ENCODE results near the gene ADAMTSL1.

Gene ADAMTSL1

DNA sequence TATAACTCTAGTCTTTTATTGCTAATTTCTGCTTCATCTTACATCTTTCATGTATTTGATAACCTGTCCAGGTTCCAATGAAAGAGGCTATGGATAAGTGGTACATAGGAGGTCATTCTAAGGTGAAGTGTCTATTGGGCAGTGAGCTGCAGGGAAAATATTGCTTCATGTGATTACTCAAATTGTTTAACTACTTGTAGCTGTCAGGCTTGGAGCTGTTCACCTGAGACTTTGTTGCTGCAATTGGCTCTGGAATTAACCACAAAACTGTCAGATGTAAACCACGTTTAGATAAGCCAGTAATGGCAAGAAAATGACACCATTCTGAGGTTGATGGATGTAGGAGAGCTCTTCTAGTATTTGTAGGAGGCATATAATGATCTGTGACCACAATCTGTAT lies 26.0 kb downstream of the ADAMTSL1 start (continued):
- TF ChIP-seq SP3 (tag by site-specific recombination; IDR thresholded peaks at IDR 0.05), result no peak
- TF ChIP-seq, protein P1, sequence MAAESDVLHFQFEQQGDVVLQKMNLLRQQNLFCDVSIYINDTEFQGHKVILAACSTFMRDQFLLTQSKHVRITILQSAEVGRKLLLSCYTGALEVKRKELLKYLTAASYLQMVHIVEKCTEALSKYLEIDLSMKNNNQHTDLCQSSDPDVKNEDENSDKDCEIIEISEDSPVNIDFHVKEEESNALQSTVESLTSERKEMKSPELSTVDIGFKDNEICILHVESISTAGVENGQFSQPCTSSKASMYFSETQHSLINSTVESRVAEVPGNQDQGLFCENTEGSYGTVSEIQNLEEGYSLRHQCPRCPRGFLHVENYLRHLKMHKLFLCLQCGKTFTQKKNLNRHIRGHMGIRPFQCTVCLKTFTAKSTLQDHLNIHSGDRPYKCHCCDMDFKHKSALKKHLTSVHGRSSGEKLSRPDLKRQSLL (tag by site-specific recombination; IDR thresholded peaks at IDR 0.05), result peak; percentile 73
- TF ChIP-seq OSR2 (tag by site-specific recombination; IDR thresholded peaks at IDR 0.05), result peak; percentile 70; the same call in 1 of the 2 replicates
- TF ChIP-seq ZNF514 (tag by site-specific recombination; IDR thresholded peaks at IDR 0.05), result no peak

DNA sequence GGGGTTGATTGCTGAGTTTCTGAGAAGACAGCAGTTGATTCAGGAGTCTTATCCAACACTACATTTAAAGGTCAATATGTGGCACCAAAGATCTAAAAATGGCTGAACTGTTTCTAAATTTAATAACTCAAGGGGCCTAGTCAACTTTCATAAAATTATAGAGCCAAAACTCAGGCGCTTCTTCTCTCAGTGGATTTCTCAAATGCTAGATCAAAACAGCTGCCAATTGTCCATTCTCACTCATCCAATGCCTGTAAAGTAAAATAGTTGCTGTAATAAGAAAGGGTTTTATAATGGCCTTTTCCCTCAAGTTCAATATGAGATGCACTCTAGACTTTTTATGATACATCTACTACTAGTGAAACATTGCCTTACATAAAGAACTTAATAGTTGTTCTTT lies 26.5 kb downstream of the ADAMTSL1 start:
- TF ChIP-seq ZNF830 (tag by site-specific recombination; IDR thresholded peaks at IDR 0.05; ENCODE audit: low read depth) (no peak), MZF1 (tag by site-specific recombination; IDR thresholded peaks at IDR 0.05; ENCODE audit: borderline replicate concordance) (no peak), ZNF610 (tag by site-specific recombination; IDR thresholded peaks at IDR 0.05; ENCODE audit: borderline replicate concordance) (no peak), ZNF423 (tag by site-specific recombination; IDR thresholded peaks at IDR 0.05) (no peak), ZNF707 (tag by site-specific recombination; IDR thresholded peaks at IDR 0.05) (no peak), HOXC10 (CRISPR knock-in tag; IDR thresholded peaks at IDR 0.05) (no peak), ZNF560 (tag by site-specific recombination; IDR thresholded peaks at IDR 0.05; ENCODE audit: borderline replicate concordance) (no peak), ZNF501 (tag by site-specific recombination; IDR thresholded peaks at IDR 0.05) (no peak)
- TF ChIP-seq, protein P2, sequence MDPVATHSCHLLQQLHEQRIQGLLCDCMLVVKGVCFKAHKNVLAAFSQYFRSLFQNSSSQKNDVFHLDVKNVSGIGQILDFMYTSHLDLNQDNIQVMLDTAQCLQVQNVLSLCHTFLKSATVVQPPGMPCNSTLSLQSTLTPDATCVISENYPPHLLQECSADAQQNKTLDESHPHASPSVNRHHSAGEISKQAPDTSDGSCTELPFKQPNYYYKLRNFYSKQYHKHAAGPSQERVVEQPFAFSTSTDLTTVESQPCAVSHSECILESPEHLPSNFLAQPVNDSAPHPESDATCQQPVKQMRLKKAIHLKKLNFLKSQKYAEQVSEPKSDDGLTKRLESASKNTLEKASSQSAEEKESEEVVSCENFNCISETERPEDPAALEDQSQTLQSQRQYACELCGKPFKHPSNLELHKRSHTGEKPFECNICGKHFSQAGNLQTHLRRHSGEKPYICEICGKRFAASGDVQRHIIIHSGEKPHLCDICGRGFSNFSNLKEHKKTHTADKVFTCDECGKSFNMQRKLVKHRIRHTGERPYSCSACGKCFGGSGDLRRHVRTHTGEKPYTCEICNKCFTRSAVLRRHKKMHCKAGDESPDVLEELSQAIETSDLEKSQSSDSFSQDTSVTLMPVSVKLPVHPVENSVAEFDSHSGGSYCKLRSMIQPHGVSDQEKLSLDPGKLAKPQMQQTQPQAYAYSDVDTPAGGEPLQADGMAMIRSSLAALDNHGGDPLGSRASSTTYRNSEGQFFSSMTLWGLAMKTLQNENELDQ (tag by site-specific recombination; IDR thresholded peaks at IDR 0.05; ENCODE audit: low read depth), result no peak
- TF ChIP-seq, protein P3, sequence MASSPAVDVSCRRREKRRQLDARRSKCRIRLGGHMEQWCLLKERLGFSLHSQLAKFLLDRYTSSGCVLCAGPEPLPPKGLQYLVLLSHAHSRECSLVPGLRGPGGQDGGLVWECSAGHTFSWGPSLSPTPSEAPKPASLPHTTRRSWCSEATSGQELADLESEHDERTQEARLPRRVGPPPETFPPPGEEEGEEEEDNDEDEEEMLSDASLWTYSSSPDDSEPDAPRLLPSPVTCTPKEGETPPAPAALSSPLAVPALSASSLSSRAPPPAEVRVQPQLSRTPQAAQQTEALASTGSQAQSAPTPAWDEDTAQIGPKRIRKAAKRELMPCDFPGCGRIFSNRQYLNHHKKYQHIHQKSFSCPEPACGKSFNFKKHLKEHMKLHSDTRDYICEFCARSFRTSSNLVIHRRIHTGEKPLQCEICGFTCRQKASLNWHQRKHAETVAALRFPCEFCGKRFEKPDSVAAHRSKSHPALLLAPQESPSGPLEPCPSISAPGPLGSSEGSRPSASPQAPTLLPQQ (tag by site-specific recombination; IDR thresholded peaks at IDR 0.05), result no peak
- no peaks in the 10 kb centered on the region for H3K9me3 ChIP-seq (ENCODE audit: control insufficient read depth, insufficient read depth, low read depth, low read length)
- POLR2A ChIA-PET, result interaction anchor here (0.6 to 1.6 kb wide), 3 partner anchors 10 to 705 kb away, joined by 4 to 8 read pairs (median 4); no protein-coding TSS in a partner anchor
- no peak overlapping the region for H3K27ac ChIP-seq (ENCODE audit: extremely low read depth, low read depth, low read length)
- no peak overlapping the region for H3K4me3 ChIP-seq (ENCODE audit: low read depth, low read length)
- H3K4me1 ChIP-seq (ENCODE audit: control insufficient read depth, insufficient read depth, low read length), result peaks cover 6% of the 10 kb centered on the region
- H3K36me3 ChIP-seq (ENCODE audit: control insufficient read depth in 2 of 2, insufficient read depth in 1 of 2, low read length in 2 of 2), result no peaks in the 10 kb centered on the region
- CTCF ChIA-PET, result interaction anchor here (1.3 to 1.4 kb wide), 2 partner anchors 10 to 173 kb away, joined by 3 to 4 read pairs; no protein-coding TSS in a partner anchor

DNA sequence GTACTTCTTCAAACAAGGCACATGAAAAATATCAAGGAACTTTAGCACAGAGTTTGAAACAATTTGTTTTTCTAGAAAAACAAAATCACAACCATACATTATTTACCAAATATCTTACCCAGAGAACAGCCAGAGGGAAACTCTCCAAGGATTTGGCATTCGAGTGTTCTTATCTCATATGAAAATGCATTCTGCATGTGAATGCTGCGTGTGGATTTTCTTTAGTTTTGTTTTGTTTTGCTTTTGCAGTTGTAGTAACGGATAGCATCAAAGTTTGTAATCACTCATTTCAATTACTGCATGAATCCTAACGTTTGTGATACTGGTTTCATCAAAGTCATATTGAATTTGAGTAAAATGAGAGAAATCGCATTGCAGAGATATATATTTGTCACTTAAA lies 28.0 kb downstream of the ADAMTSL1 start:
- Histone ChIP-seq H3K4me1 (ENCODE audit: control insufficient read depth, insufficient read depth, low read length) (peaks cover 6% of the 10 kb centered on the region), H3K36me3 (ENCODE audit: control insufficient read depth in 2 of 2, insufficient read depth in 1 of 2, low read length in 2 of 2) (no peaks in the 10 kb centered on the region), H3K4me3 (ENCODE audit: low read depth, low read length) (no peak overlapping the region), H3K27ac (ENCODE audit: extremely low read depth, low read depth, low read length) (no peak overlapping the region), H3K9me3 (ENCODE audit: control insufficient read depth, insufficient read depth, low read depth, low read length) (no peaks in the 10 kb centered on the region)
- POLR2A ChIA-PET, result no interaction called here
- CTCF ChIA-PET, result no interaction called here
- TF ChIP-seq ZNF830 (tag by site-specific recombination; IDR thresholded peaks at IDR 0.05; ENCODE audit: low read depth) (no peak), ZNF324 (tag by site-specific recombination; IDR thresholded peaks at IDR 0.05) (no peak), ZNF248 (tag by site-specific recombination; IDR thresholded peaks at IDR 0.05) (no peak), ZNF529 (tag by site-specific recombination; IDR thresholded peaks at IDR 0.05; ENCODE audit: insufficient replicate concordance) (no peak), ZNF747 (tag by site-specific recombination; IDR thresholded peaks at IDR 0.05) (no peak), ZNF658 (tag by site-specific recombination; IDR thresholded peaks at IDR 0.05) (no peak)
- TF ChIP-seq, protein P4, sequence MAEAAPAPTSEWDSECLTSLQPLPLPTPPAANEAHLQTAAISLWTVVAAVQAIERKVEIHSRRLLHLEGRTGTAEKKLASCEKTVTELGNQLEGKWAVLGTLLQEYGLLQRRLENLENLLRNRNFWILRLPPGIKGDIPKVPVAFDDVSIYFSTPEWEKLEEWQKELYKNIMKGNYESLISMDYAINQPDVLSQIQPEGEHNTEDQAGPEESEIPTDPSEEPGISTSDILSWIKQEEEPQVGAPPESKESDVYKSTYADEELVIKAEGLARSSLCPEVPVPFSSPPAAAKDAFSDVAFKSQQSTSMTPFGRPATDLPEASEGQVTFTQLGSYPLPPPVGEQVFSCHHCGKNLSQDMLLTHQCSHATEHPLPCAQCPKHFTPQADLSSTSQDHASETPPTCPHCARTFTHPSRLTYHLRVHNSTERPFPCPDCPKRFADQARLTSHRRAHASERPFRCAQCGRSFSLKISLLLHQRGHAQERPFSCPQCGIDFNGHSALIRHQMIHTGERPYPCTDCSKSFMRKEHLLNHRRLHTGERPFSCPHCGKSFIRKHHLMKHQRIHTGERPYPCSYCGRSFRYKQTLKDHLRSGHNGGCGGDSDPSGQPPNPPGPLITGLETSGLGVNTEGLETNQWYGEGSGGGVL (tag by site-specific recombination; IDR thresholded peaks at IDR 0.05), result no peak
